ENCODE measurements around the gene PRG3. TPM values are rescaled to one million over a fixed set of nuclear protein-coding genes. Genes with fewer than 3 reads are reported as not detected.
"Not testable (repeated sequence)": the region's sequence is repeated elsewhere in the genome, so short reads cannot be mapped to it uniquely, and the experiment has no call there.

PRG3 gene
- total RNA-seq, 4 donors from 2014 or later = not detected

DNA sequence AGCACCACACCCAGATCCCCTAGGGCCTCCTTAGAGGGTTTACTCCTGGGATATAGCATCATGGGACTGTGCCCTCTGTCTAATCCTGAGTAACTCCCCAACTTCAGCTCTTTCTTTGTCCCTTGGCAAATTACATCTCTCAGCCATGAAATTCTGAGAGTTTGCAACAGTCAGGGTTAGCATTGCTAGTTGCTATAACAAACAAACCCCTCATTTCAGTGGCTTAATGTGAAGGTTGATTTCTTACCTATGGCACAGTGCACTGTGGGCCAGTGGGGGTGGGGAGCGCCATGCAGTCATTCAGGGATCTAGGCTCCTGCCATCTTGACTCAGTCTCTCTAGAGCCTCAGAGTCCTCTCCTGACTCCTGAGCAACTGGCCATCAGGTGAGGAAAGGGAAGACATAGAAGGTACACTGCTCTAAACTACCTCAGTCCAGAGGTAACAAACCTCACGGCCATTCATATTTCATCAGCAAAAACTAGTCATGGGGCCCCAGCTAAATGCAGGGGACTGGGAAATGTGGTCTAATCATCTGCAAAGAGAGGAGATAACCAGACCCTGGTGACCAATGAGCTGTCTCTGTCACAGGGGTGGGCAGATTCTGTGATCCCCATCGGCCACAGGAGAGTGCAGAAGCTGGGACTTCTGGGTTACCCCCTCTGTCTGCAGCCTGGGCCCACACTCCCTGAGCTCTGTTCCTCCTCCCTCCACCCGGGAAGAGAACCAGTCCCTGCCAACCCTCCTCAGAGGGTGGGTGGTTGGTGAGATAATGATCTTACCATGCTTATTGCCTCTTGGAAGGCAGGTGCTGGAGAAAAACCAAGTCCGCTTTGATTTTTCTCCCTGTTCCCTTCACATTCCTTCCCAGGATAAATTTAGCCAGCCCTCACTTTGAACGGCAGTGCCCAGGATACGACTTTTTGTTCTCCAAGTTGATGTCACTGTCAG, 17.5 kb downstream of the PRG3 start:
- no peaks in the 10 kb centered on the region for H3K4me1 ChIP-seq
- H3K27me3 ChIP-seq = peaks cover 0 to 10% (median 0%) of the 10 kb centered on the region in 4 donors
- intact Hi-C loops (cut with DNase I) = no loop called here
- H3K9me3 ChIP-seq = no peaks in the 10 kb centered on the region
- DNase-seq (ENCODE audit: extremely low spot score) = no peak
- WGBS = 78% methylated on average over 7 of the region's 7 CpGs
- TF ChIP-seq, protein P1, sequence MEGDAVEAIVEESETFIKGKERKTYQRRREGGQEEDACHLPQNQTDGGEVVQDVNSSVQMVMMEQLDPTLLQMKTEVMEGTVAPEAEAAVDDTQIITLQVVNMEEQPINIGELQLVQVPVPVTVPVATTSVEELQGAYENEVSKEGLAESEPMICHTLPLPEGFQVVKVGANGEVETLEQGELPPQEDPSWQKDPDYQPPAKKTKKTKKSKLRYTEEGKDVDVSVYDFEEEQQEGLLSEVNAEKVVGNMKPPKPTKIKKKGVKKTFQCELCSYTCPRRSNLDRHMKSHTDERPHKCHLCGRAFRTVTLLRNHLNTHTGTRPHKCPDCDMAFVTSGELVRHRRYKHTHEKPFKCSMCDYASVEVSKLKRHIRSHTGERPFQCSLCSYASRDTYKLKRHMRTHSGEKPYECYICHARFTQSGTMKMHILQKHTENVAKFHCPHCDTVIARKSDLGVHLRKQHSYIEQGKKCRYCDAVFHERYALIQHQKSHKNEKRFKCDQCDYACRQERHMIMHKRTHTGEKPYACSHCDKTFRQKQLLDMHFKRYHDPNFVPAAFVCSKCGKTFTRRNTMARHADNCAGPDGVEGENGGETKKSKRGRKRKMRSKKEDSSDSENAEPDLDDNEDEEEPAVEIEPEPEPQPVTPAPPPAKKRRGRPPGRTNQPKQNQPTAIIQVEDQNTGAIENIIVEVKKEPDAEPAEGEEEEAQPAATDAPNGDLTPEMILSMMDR (IDR thresholded peaks at IDR 0.05) = no peak
- TF ChIP-seq POLR2AphosphoS5 (IDR thresholded peaks at IDR 0.05) = no peak
- TF ChIP-seq POLR2A (IDR thresholded peaks at IDR 0.05; ENCODE audit: low read depth) = no peak
- TF ChIP-seq EP300 (IDR thresholded peaks at IDR 0.05) = no peak
- H3K27ac ChIP-seq (replicated peaks in 1 of 4) = no peak overlapping the region
- H3K4me3 ChIP-seq = no peak overlapping the region
- no peaks in the 10 kb centered on the region for H3K36me3 ChIP-seq

DNA sequence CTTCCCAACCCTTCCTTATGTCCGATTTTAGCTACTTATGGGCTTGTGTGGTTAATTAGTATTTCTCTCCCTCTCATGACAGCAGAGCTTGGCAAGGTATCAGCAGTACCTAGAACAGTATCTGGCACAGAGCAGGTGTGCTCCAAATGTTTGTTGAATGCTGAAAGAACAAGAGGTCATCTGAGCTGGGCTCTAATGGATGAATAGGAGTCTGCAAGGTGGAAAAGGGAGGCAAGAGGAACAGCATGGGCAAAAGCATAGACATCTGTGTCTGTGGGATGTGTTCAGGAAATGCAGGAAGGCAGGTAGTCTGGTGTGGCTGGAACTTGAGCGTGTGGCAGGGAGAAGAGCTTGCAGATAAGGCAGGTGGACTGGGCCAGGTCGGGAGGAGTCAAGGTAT, 19.0 kb downstream of the PRG3 start:
- H3K9me3 ChIP-seq = no peaks in the 10 kb centered on the region
- H3K27me3 ChIP-seq = no peaks in the 10 kb centered on the region
- intact Hi-C loops (cut with DNase I) = no loop called here
- peaks cover 10 to 13% (median 12%) of the 10 kb centered on the region in 4 donors for H3K4me1 ChIP-seq
- DNase-seq (ENCODE audit: extremely low spot score) = no peak
- H3K36me3 ChIP-seq = no peaks in the 10 kb centered on the region
- H3K27ac ChIP-seq (replicated peaks in 1 of 4) = no peak overlapping the region
- TF ChIP-seq POLR2A (IDR thresholded peaks at IDR 0.05; ENCODE audit: low read depth) (no peak), POLR2AphosphoS5 (IDR thresholded peaks at IDR 0.05) (no peak), EP300 (IDR thresholded peaks at IDR 0.05) (no peak)
- TF ChIP-seq, protein P1 (IDR thresholded peaks at IDR 0.05) = no peak
- H3K4me3 ChIP-seq = no peak overlapping the region
- 87% methylated on average over 3 of the region's 3 CpGs for WGBS

DNA sequence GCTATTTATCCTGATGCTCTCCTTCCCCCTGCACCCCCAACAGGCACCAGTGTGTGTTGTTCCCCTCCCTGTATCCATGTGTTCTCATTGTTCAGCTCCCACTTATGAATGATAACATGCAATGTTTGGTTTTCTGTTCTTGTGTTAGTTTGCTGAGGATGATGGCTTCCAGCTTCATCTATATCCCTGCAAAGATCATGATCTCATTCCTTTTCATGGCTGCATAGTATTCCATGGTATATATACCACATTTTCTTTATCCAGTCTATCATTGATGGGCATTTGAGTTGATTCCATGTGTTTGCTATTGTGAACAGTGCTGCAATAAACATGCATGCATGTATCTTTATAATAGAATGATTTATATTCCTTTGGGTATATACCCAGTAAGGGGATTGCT, 19.5 kb downstream of the PRG3 start:
- H3K27me3 ChIP-seq; H3K27ac ChIP-seq (replicated peaks in 1 of 4); H3K4me3 ChIP-seq; H3K36me3 ChIP-seq; intact Hi-C loops (cut with DNase I); DNase-seq (ENCODE audit: extremely low spot score); H3K9me3 ChIP-seq: not testable (repeated sequence)
- H3K4me1 ChIP-seq = peaks cover 10 to 13% (median 12%) of the 10 kb centered on the region in 4 donors

DNA sequence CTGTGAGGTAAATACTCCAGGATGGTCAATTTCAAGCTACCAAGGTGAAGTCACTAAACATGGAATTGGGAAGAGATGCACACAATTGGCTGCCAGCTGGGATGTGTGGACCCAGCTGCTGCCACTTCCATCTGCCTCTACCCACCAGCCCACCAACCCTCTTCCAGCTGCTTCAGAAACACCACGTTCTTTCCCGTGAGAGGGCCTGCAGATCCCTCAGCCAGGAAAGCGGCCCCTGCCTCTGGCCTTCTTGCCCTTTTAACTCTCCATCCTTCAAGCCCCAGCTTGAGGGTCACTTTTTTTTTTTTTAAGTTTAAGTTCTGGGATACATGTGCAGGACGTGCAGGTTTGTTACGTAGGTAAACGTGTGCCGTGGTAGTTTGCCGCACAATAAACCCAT, 20.0 kb downstream of the PRG3 start:
- peaks cover 10 to 13% (median 12%) of the 10 kb centered on the region in 4 donors for H3K4me1 ChIP-seq
- no peak for DNase-seq (ENCODE audit: extremely low spot score)
- H3K36me3 ChIP-seq = no peaks in the 10 kb centered on the region
- TF ChIP-seq EP300 (IDR thresholded peaks at IDR 0.05) (no peak), POLR2AphosphoS5 (IDR thresholded peaks at IDR 0.05) (no peak), POLR2A (IDR thresholded peaks at IDR 0.05; ENCODE audit: low read depth) (no peak)
- TF ChIP-seq, protein P1 (IDR thresholded peaks at IDR 0.05) = no peak
- intact Hi-C loops (cut with DNase I) = no loop called here
- no peak overlapping the region for H3K4me3 ChIP-seq
- H3K27me3 ChIP-seq = no peaks in the 10 kb centered on the region
- no peak overlapping the region for H3K27ac ChIP-seq (replicated peaks in 1 of 4)
- 91% methylated on average over 8 of the region's 8 CpGs for WGBS
- H3K9me3 ChIP-seq = no peaks in the 10 kb centered on the region

DNA sequence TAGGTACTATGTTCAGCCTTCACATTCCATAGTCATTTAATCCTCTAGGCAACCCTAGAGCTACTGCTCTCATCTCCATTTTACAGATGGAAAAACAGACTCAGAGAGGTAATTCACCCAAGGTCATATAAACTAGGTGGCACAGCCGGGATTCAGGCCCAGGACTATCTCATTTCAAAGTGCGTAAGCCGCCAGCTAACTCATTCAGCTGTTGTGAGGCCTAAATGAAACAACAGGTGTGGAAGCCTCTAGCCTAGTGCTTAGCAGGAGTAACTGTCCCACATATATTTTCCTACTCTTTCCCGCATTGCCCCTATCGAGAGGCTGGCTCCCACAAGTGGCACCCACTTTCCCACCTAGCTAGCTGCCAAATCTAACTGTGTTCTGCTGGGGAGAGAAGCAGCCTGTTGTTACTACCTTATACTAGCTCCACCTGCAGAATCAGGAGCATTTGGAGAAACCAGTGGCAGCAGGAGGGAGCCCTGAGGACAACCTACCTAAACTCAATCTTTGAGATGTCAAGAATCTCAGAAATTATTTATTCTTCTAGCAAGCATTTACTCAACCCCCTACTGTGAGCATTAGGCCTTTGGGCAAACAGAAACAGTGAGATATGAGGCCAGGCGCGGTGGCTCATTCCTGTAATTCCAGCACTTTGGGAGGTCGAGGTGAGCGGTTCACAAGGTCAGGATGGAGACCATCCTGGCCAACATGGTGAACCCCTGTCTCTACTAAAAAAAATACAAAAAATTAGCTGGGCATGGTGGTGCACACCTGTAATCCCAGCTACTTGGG, 20.9 kb downstream of the PRG3 start:
- Histone ChIP-seq H3K4me1 (peaks cover 10 to 13% (median 12%) of the 10 kb centered on the region in 4 donors), H3K9me3 (no peaks in the 10 kb centered on the region), H3K36me3 (no peaks in the 10 kb centered on the region), H3K27ac (replicated peaks in 1 of 4) (no peak overlapping the region), H3K27me3 (no peaks in the 10 kb centered on the region), H3K4me3 (no peak overlapping the region)
- 92% methylated on average over 9 of the region's 9 CpGs for WGBS
- no peak for TF ChIP-seq EP300 (IDR thresholded peaks at IDR 0.05)
- TF ChIP-seq, protein P1 (IDR thresholded peaks at IDR 0.05) = no peak
- no peak for TF ChIP-seq POLR2AphosphoS5 (IDR thresholded peaks at IDR 0.05)
- no peak for TF ChIP-seq POLR2A (IDR thresholded peaks at IDR 0.05; ENCODE audit: low read depth)
- no peak for DNase-seq (ENCODE audit: extremely low spot score)
- intact Hi-C loops (cut with DNase I) = no loop called here

All from esophagus muscularis mucosa (tissue), 4 donors.